Esophagus squamous epithelium (tissue), 4 donors: Measurements from ENCODE around the gene CCDC82.
"Not testable (repeated sequence)": the region's sequence is repeated elsewhere in the genome, so short reads cannot be mapped to it uniquely, and the experiment has no call there.

Experiments
- POLR2A ChIP-seq, 4 donors: fragments of 450-650 bp; IDR thresholded peaks; one replicate each; pipeline ENCODE4 v1.6.1; 2017; ENCODE audit warnings: antibody characterized with exemption in 4 of 4, mild to moderate bottlenecking in 4 of 4, moderate library complexity in 3 of 4
- TF ChIP-seq, protein P1 (sequence below), 6 experiments: fragments of 450-650 bp in 4 of 6; fragments of 200-600 bp in 2 of 6; sonication (generic) in 2 of 6; IDR thresholded peaks; one replicate each; pipeline ENCODE4 v1.5.1; 2016 to 2019; ENCODE audit warnings: antibody characterized with exemption in 6 of 6, mild to moderate bottlenecking in 4 of 6, moderate library complexity in 4 of 6

- TF ChIP-seq, protein P1, sequence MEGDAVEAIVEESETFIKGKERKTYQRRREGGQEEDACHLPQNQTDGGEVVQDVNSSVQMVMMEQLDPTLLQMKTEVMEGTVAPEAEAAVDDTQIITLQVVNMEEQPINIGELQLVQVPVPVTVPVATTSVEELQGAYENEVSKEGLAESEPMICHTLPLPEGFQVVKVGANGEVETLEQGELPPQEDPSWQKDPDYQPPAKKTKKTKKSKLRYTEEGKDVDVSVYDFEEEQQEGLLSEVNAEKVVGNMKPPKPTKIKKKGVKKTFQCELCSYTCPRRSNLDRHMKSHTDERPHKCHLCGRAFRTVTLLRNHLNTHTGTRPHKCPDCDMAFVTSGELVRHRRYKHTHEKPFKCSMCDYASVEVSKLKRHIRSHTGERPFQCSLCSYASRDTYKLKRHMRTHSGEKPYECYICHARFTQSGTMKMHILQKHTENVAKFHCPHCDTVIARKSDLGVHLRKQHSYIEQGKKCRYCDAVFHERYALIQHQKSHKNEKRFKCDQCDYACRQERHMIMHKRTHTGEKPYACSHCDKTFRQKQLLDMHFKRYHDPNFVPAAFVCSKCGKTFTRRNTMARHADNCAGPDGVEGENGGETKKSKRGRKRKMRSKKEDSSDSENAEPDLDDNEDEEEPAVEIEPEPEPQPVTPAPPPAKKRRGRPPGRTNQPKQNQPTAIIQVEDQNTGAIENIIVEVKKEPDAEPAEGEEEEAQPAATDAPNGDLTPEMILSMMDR (IDR thresholded peaks at IDR 0.05): not testable (repeated sequence)
- TF ChIP-seq POLR2A (IDR thresholded peaks at IDR 0.05): not testable (repeated sequence)
Observed at GRCh38 chr11:96411412-96411811, 21.7 kb upstream of the CCDC82 start.
